ENCODE results near the gene SYK.

The SYK gene

GRCh38 chr9:90898228-90898627, 96.6 kb downstream of the SYK start:
- TF ChIP-seq CTCF (IDR thresholded peaks at IDR 0.05): no peak

GRCh38 chr9:90899287-90899686, 97.7 kb downstream of the SYK start:
- TF ChIP-seq CTCF (IDR thresholded peaks at IDR 0.05): no peak

GRCh38 chr9:90900130-90900529, 98.5 kb downstream of the SYK start:
- TF ChIP-seq CTCF (IDR thresholded peaks at IDR 0.05): no peak

GRCh38 chr9:90901933-90902332, 100.3 kb downstream of the SYK start:
- no peak for TF ChIP-seq CTCF (IDR thresholded peaks at IDR 0.05)

GRCh38 chr9:90903766-90904424, 102.3 kb downstream of the SYK start:
- no peak for TF ChIP-seq CTCF (IDR thresholded peaks at IDR 0.05)

- TF ChIP-seq CTCF (IDR thresholded peaks at IDR 0.05): no peak
These were observed 103.3 kb downstream of the SYK start for GRCh38 chr9:90904706-90905478.

GRCh38 chr9:90905822-90906221, 104.2 kb downstream of the SYK start:
- TF ChIP-seq CTCF (IDR thresholded peaks at IDR 0.05): no peak

All from LNCAP (cell line).